ENCODE results near the gene VPS41.

DNA sequence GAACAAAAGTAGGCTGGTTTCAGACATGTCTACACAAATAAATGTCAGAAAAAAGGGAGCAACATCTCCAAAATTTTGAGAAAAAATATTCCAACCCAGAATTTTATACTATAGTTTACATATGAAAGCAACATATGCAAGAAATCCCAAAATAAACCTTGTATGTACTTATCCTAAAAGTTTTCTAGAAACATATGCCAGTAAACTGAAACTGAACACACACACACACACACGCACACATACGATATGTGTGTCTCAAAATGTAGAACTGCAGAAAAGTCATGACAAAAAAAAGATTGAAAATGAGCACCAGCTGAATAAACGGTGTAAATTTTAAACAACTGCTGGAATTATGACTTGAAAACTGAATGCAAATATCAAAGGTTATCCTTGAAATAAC lies 81.0 kb downstream of the VPS41 start:
- TF ChIP-seq EZH2phosphoT487 (IDR thresholded peaks at IDR 0.05; ENCODE audit: low read length), result no peak
- TF ChIP-seq, protein P1, sequence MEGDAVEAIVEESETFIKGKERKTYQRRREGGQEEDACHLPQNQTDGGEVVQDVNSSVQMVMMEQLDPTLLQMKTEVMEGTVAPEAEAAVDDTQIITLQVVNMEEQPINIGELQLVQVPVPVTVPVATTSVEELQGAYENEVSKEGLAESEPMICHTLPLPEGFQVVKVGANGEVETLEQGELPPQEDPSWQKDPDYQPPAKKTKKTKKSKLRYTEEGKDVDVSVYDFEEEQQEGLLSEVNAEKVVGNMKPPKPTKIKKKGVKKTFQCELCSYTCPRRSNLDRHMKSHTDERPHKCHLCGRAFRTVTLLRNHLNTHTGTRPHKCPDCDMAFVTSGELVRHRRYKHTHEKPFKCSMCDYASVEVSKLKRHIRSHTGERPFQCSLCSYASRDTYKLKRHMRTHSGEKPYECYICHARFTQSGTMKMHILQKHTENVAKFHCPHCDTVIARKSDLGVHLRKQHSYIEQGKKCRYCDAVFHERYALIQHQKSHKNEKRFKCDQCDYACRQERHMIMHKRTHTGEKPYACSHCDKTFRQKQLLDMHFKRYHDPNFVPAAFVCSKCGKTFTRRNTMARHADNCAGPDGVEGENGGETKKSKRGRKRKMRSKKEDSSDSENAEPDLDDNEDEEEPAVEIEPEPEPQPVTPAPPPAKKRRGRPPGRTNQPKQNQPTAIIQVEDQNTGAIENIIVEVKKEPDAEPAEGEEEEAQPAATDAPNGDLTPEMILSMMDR (IDR thresholded peaks at IDR 0.05; ENCODE audit: low read length), result no peak

Data from MM.1S (cell line).